Measurements from ENCODE around the gene GRIN3B. TPM values are rescaled to one million over a fixed set of nuclear protein-coding genes. Genes with fewer than 3 reads are reported as not detected.

The GRIN3B gene
- total and polyA plus RNA-seq, 2 of the 4 experiments (the other 2 are of a cell fraction): under 0.01 to 0.91 TPM

DNA sequence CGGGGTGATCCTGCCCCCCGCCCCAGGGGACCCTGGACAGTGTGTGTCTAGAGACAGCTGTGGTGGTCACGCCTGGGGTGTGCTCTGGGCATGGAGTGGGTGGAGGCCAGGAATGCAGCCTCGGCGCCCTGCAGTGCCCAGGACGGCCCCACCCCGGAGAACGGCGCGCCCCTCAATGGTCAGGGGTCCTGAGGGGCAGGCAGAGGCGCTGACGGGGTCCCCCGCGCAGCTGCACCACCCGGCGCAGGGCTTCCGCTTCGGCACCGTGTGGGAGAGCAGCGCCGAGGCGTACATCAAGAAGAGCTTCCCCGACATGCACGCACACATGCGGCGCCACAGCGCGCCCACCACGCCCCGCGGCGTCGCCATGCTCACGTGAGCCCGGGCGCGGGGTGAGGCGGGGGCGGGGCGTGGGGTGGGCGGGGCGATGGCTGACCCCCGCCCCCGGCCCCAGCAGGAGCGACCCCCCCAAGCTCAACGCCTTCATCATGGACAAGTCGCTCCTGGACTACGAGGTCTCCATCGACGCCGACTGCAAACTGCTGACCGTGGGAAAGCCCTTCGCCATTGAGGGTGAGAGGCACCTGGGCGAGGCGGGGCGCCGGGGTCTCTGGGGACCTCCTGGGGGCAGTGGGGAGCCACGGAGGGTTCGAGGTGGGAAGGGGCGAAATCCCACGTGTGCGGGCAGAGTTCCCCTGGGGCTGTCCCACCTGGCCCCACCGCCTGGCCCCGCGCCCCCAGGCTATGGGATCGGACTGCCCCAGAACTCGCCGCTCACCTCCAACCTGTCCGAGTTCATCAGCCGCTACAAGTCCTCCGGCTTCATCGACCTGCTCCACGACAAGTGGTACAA lies 7.4 kb downstream of the GRIN3B start (continued):
- TF ChIP-seq NFE2L2 (IDR thresholded peaks at IDR 0.05; ENCODE audit: low read depth, low read length): no peak

DNA sequence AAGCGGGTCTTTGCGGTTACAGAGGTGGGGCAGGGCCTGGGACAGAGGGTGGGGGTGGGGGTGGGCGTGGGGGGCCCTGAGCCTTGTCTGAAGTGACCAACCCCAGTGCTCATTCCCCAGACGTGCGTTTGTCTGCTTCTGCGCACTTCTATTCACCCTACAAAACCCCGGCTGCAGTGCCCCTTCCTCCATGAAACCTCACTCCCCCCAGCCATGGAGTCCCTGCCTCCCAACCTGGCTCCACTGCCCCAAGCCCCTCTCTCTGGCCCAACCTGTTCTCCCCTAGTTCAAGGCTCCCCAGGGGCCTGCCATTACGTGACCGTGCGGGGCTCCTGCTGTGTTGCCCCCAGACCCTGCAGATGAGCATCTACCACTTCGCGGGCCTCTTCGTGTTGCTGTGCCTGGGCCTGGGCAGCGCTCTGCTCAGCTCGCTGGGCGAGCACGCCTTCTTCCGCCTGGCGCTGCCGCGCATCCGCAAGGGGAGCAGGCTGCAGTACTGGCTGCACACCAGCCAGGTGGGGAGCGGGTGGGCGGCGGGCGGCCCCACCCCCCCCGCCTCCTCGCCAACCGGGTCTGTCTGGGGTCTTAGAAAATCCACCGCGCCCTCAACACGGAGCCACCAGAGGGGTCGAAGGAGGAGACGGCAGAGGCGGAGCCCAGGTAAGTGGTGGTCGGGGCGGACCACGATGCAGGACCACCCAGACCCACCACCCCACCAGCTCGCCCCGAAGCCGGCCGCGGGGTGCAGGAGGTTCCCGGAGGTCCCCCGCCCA lies 8.2 kb downstream of the GRIN3B start:
- POLR2A ChIA-PET (ENCODE audit: unreplicated experiment): no interaction called here
- H4K20me1 ChIP-seq (ENCODE audit: insufficient read depth, low read length): peaks cover 30% of the 10 kb centered on the region
- peak overlapping the region; percentile 28; the same call in 1 of the 2 replicates for H2AK5ac ChIP-seq (ENCODE audit: low read depth, low read length)
- in situ Hi-C loops (cut with MboI; ENCODE audit: low sequenced_read_pairs): no loop called here
- H4K8ac ChIP-seq (ENCODE audit: low read depth in 2 of 2, low read length in 2 of 2): no peak overlapping the region
- H3K27me3 ChIP-seq (ENCODE audit: control insufficient read depth, insufficient read depth, low read length): no peaks in the 10 kb centered on the region
- H3K4me2 ChIP-seq (ENCODE audit: low read depth, low read length): no peak overlapping the region; the same call in 1 of the 2 replicates
- peak overlapping the region; percentile 75 for H2BK5ac ChIP-seq (ENCODE audit: low read depth, low read length, poor library complexity, severe bottlenecking)
- H4K91ac ChIP-seq (ENCODE audit: insufficient read depth, low read depth, low read length): peak overlapping the region; percentile 1; the same call in 1 of the 2 replicates
- H3K18ac ChIP-seq (ENCODE audit: low read depth, low read length): no peak overlapping the region
- dilution Hi-C loops (cut with HindIII; ENCODE audit: low sequenced_read_pairs, unreplicated experiment): no loop called here
- H3K9me1 ChIP-seq (ENCODE audit: insufficient read depth, low read length): no peaks in the 10 kb centered on the region
- H3K27ac ChIP-seq (ENCODE audit: insufficient read depth, low read length): peak overlapping the region; percentile 81
- no peak overlapping the region; the same call in 1 of the 2 replicates for H3K23ac ChIP-seq (ENCODE audit: low read depth, low read length)
- H3K9me3 ChIP-seq (ENCODE audit: control insufficient read depth, insufficient read depth, low read length): no peaks in the 10 kb centered on the region
- no TSS peak for BruUV-seq (replicated peaks)
- ATAC-seq (ENCODE audit: low read depth): no peak
- H3K4me1 ChIP-seq (ENCODE audit: control insufficient read depth, insufficient read depth, low read length): peaks cover 17% of the 10 kb centered on the region
- H3K4me3 ChIP-seq (ENCODE audit: insufficient read depth, low read depth, low read length): no peak overlapping the region
- H3K4ac ChIP-seq (ENCODE audit: low read depth, low read length): peak overlapping the region; percentile 56; the same call in 1 of the 2 replicates
- H3K79me1 ChIP-seq (ENCODE audit: low read depth in 1 of 2, low read length in 2 of 2): peaks cover 0 to 24% of the 10 kb centered on the region in 2 experiments; a peak in 3 of 4 replicates
- WGBS, 2 experiments (ENCODE audit: extremely low coverage in 2 of 2, insufficient read length in 1 of 2): 94% methylated on average over 24 of the region's 45 CpGs; no CpG with 5 or more reads in 1 of the 2 experiments
- TF ChIP-seq MAZ (IDR thresholded peaks at IDR 0.05; ENCODE audit: borderline replicate concordance, low read depth, low read length) (no peak), MAFK (IDR thresholded peaks at IDR 0.05; ENCODE audit: low read depth, low read length) (no peak), CHD1 (IDR thresholded peaks at IDR 0.05; ENCODE audit: low read depth, low read length) (no peak), BHLHE40 (IDR thresholded peaks at IDR 0.05; ENCODE audit: low read depth, low read length) (no peak), FOS (IDR thresholded peaks at IDR 0.05; ENCODE audit: low read depth, low read length) (no peak), RAD21 (IDR thresholded peaks at IDR 0.05; ENCODE audit: low read length) (no peak), NFE2L2 (IDR thresholded peaks at IDR 0.05; ENCODE audit: low read depth, low read length) (no peak), RCOR1 (IDR thresholded peaks at IDR 0.05; ENCODE audit: insufficient replicate concordance, low read length) (no peak)
- TF ChIP-seq, protein P1, sequence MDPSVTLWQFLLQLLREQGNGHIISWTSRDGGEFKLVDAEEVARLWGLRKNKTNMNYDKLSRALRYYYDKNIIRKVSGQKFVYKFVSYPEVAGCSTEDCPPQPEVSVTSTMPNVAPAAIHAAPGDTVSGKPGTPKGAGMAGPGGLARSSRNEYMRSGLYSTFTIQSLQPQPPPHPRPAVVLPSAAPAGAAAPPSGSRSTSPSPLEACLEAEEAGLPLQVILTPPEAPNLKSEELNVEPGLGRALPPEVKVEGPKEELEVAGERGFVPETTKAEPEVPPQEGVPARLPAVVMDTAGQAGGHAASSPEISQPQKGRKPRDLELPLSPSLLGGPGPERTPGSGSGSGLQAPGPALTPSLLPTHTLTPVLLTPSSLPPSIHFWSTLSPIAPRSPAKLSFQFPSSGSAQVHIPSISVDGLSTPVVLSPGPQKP (IDR thresholded peaks at IDR 0.05; ENCODE audit: borderline replicate concordance, low read depth, low read length): no peak
- TF ChIP-seq, protein P2, sequence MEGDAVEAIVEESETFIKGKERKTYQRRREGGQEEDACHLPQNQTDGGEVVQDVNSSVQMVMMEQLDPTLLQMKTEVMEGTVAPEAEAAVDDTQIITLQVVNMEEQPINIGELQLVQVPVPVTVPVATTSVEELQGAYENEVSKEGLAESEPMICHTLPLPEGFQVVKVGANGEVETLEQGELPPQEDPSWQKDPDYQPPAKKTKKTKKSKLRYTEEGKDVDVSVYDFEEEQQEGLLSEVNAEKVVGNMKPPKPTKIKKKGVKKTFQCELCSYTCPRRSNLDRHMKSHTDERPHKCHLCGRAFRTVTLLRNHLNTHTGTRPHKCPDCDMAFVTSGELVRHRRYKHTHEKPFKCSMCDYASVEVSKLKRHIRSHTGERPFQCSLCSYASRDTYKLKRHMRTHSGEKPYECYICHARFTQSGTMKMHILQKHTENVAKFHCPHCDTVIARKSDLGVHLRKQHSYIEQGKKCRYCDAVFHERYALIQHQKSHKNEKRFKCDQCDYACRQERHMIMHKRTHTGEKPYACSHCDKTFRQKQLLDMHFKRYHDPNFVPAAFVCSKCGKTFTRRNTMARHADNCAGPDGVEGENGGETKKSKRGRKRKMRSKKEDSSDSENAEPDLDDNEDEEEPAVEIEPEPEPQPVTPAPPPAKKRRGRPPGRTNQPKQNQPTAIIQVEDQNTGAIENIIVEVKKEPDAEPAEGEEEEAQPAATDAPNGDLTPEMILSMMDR (conservative IDR thresholded peaks at IDR 0.05; ENCODE audit: low read depth, low read length): no peak
- peak overlapping the region; percentile 90 for H2AK9ac ChIP-seq (replicated peaks; ENCODE audit: low read depth, low read length, poor library complexity)
- no peak overlapping the region for H3K9ac ChIP-seq (ENCODE audit: low read depth, low read length)
- no peak overlapping the region for H2BK20ac ChIP-seq (ENCODE audit: low read depth, low read length)
- no peak overlapping the region for H2AFZ ChIP-seq (replicated peaks; ENCODE audit: low read length, poor library complexity)
- H3K36me3 ChIP-seq (ENCODE audit: control insufficient read depth, insufficient read depth, low read length): peaks cover 31% of the 10 kb centered on the region
- intact Hi-C loops (cut with micrococcal nuclease): loop anchor here (2.0 kb wide), 1 partner anchor 232 kb away; the partner anchor contains the start of gene ATP5F1D
- H3K14ac ChIP-seq (replicated peaks; ENCODE audit: low read depth, low read length): 0 out of 2 replicates have a peak overlapping the region, but pooled peaks have one; percentile 5
- no peak for DNase-seq
- CTCF ChIA-PET: interaction anchor here (0.6 kb wide), 1 partner anchor 56 kb away, joined by 4 read pairs; no protein-coding TSS in a partner anchor
- no peak overlapping the region; the same call in 2 of the 3 replicates for H2BK15ac ChIP-seq (ENCODE audit: low read depth, low read length)
- H4K5ac ChIP-seq (ENCODE audit: low read depth, low read length): no peak overlapping the region
- H2BK120ac ChIP-seq (ENCODE audit: low read depth, low read length): peak overlapping the region; percentile 77; the same call in 1 of the 2 replicates
- H3K56ac ChIP-seq (ENCODE audit: extremely low read depth, insufficient read depth, low read length): no peak overlapping the region

All from IMR-90 (cell line).